ENCODE data around the gene PAX9.

GRCh38 chr14:36633580-36633979 lies 28.1 kb upstream of the PAX9 start:
- TF ChIP-seq CTCF (IDR thresholded peaks at IDR 0.05) = no peak
- TF ChIP-seq ZFX (IDR thresholded peaks at IDR 0.05; ENCODE audit: borderline replicate concordance) = no peak

Measured in 22Rv1 (cell line).